Adipocyte (in vitro differentiated cells): ENCODE results near the gene CDH19.
A peak's percentile ranks its signal among the peaks of the same experiment; 100 is the strongest.

Experiments
- DNase-seq: peaks from one replicate; pipeline ENCODE4 v3.0.0-alpha.2; 2015; ENCODE audit warnings: low read depth
- H3K27me3 ChIP-seq: replicated peaks from 2 replicates; pipeline ENCODE4 v1.7.0; 2013; ENCODE audit warnings: mild to moderate bottlenecking, low read length, moderate library complexity; ENCODE audit not compliant: control insufficient read depth, insufficient read depth
- H3K36me3 ChIP-seq: 2 replicates; pipeline ENCODE4 v1.7.0; 2013; ENCODE audit warnings: low read length, mild to moderate bottlenecking, moderate library complexity; ENCODE audit not compliant: control insufficient read depth, insufficient read depth, severe bottlenecking
- H3K4me1 ChIP-seq: 2 replicates; pipeline ENCODE4 v1.7.0; 2013; ENCODE audit warnings: mild to moderate bottlenecking, low read length, moderate library complexity; ENCODE audit not compliant: control insufficient read depth, insufficient read depth
- H3K4me3 ChIP-seq: 2 replicates; pipeline ENCODE4 v1.7.0; 2013; ENCODE audit warnings: mild to moderate bottlenecking, low read length, moderate library complexity
- H3K9ac ChIP-seq: 2 replicates; pipeline ENCODE4 v1.7.0; 2013; ENCODE audit warnings: mild to moderate bottlenecking, low read length, moderate library complexity
- H3K9me3 ChIP-seq: 2 replicates; pipeline ENCODE4 v1.7.0; 2013; ENCODE audit warnings: mild to moderate bottlenecking, low read length, moderate library complexity; ENCODE audit not compliant: control insufficient read depth

The CDH19 gene

GRCh38 chr18:66564236-66564635 lies 39.7 kb downstream of the CDH19 start:
- no peak overlapping the region for H3K9ac ChIP-seq
- DNase-seq = no peak
- no peaks in the 10 kb centered on the region for H3K9me3 ChIP-seq
- no peaks in the 10 kb centered on the region for H3K36me3 ChIP-seq
- no peaks in the 10 kb centered on the region for H3K4me1 ChIP-seq
- no peaks in the 10 kb centered on the region for H3K27me3 ChIP-seq
- no peak overlapping the region for H3K4me3 ChIP-seq

GRCh38 chr18:66562279-66562678 lies 41.6 kb downstream of the CDH19 start:
- Histone ChIP-seq H3K27me3 (no peaks in the 10 kb centered on the region), H3K9ac (no peak overlapping the region), H3K9me3 (no peaks in the 10 kb centered on the region), H3K4me1 (no peaks in the 10 kb centered on the region), H3K4me3 (no peak overlapping the region), H3K36me3 (no peaks in the 10 kb centered on the region)
- no peak for DNase-seq

- Histone ChIP-seq H3K27me3 (no peaks in the 10 kb centered on the region), H3K9ac (no peak overlapping the region), H3K4me3 (no peak overlapping the region), H3K36me3 (no peaks in the 10 kb centered on the region), H3K4me1 (no peaks in the 10 kb centered on the region), H3K9me3 (no peaks in the 10 kb centered on the region)
- peak; percentile 16 for DNase-seq
These were observed 43.8 kb downstream of the CDH19 start for GRCh38 chr18:66560094-66560493.

- Histone ChIP-seq H3K9ac (no peak overlapping the region), H3K4me1 (no peaks in the 10 kb centered on the region), H3K27me3 (no peaks in the 10 kb centered on the region), H3K9me3 (no peaks in the 10 kb centered on the region), H3K4me3 (no peak overlapping the region), H3K36me3 (no peaks in the 10 kb centered on the region)
- DNase-seq = no peak
These were observed 45.1 kb downstream of the CDH19 start for GRCh38 chr18:66558773-66559172.

GRCh38 chr18:66557091-66557490 lies 46.8 kb downstream of the CDH19 start:
- H3K4me3 ChIP-seq = no peak overlapping the region
- no peaks in the 10 kb centered on the region for H3K27me3 ChIP-seq
- H3K9ac ChIP-seq = no peak overlapping the region
- no peak for DNase-seq
- H3K9me3 ChIP-seq = no peaks in the 10 kb centered on the region
- no peaks in the 10 kb centered on the region for H3K36me3 ChIP-seq
- H3K4me1 ChIP-seq = no peaks in the 10 kb centered on the region

GRCh38 chr18:66555585-66555984 lies 48.3 kb downstream of the CDH19 start:
- Histone ChIP-seq H3K4me3 (no peak overlapping the region), H3K4me1 (no peaks in the 10 kb centered on the region), H3K27me3 (no peaks in the 10 kb centered on the region), H3K9ac (no peak overlapping the region), H3K9me3 (no peaks in the 10 kb centered on the region), H3K36me3 (no peaks in the 10 kb centered on the region)
- no peak for DNase-seq

GRCh38 chr18:66553824-66554223 lies 50.1 kb downstream of the CDH19 start:
- DNase-seq = no peak
- H3K9me3 ChIP-seq = no peaks in the 10 kb centered on the region
- H3K36me3 ChIP-seq = no peaks in the 10 kb centered on the region
- H3K9ac ChIP-seq = no peak overlapping the region
- no peak overlapping the region for H3K4me3 ChIP-seq
- H3K4me1 ChIP-seq = no peaks in the 10 kb centered on the region
- H3K27me3 ChIP-seq = no peaks in the 10 kb centered on the region

GRCh38 chr18:66550366-66550765 lies 53.5 kb downstream of the CDH19 start:
- H3K36me3 ChIP-seq = no peaks in the 10 kb centered on the region
- no peak overlapping the region for H3K9ac ChIP-seq
- H3K9me3 ChIP-seq = no peaks in the 10 kb centered on the region
- H3K27me3 ChIP-seq = no peaks in the 10 kb centered on the region
- no peaks in the 10 kb centered on the region for H3K4me1 ChIP-seq
- no peak overlapping the region for H3K4me3 ChIP-seq
- no peak for DNase-seq

GRCh38 chr18:66548747-66549146 lies 55.1 kb downstream of the CDH19 start:
- no peak overlapping the region for H3K4me3 ChIP-seq
- no peaks in the 10 kb centered on the region for H3K27me3 ChIP-seq
- no peak for DNase-seq
- H3K9me3 ChIP-seq = no peaks in the 10 kb centered on the region
- no peaks in the 10 kb centered on the region for H3K4me1 ChIP-seq
- H3K9ac ChIP-seq = no peak overlapping the region
- H3K36me3 ChIP-seq = no peaks in the 10 kb centered on the region

- DNase-seq = no peak
- H3K4me1 ChIP-seq = no peaks in the 10 kb centered on the region
- H3K27me3 ChIP-seq = no peaks in the 10 kb centered on the region
- no peak overlapping the region for H3K9ac ChIP-seq
- no peak overlapping the region for H3K4me3 ChIP-seq
- H3K36me3 ChIP-seq = no peaks in the 10 kb centered on the region
- H3K9me3 ChIP-seq = no peaks in the 10 kb centered on the region
These were observed 69.8 kb downstream of the CDH19 start for GRCh38 chr18:66534110-66534509.

- Histone ChIP-seq H3K4me1 (no peaks in the 10 kb centered on the region), H3K36me3 (no peaks in the 10 kb centered on the region), H3K4me3 (no peak overlapping the region), H3K27me3 (no peaks in the 10 kb centered on the region), H3K9ac (no peak overlapping the region), H3K9me3 (no peaks in the 10 kb centered on the region)
- no peak for DNase-seq
These were observed 70.2 kb downstream of the CDH19 start for GRCh38 chr18:66533693-66534092.

- DNase-seq = no peak
- Histone ChIP-seq H3K9me3 (no peaks in the 10 kb centered on the region), H3K4me1 (no peaks in the 10 kb centered on the region), H3K27me3 (no peaks in the 10 kb centered on the region), H3K36me3 (no peaks in the 10 kb centered on the region), H3K4me3 (no peak overlapping the region), H3K9ac (no peak overlapping the region)
These were observed 80.5 kb downstream of the CDH19 start for GRCh38 chr18:66523219-66523991.
